Left ventricle myocardium inferior (tissue), 1 donor: Measurements from ENCODE around the gene GRM7. TPM values are rescaled to one million over a fixed set of nuclear protein-coding genes. Genes with fewer than 3 reads are reported as not detected.

Experiments used
- DNase-seq: peaks from one replicate; pipeline ENCODE4 v3.0.0-alpha.2; 2020
- H3K27ac ChIP-seq: fragments of 200-600 bp; replicated peaks from 2 replicates; pipeline ENCODE4 v1.8.0; 2021
- H3K27me3 ChIP-seq: fragments of 200-600 bp; 2 replicates; pipeline ENCODE4 v1.8.0; 2021; ENCODE audit warnings: low read depth
- H3K36me3 ChIP-seq: fragments of 200-600 bp; 2 replicates; pipeline ENCODE4 v1.8.0; 2021
- H3K4me1 ChIP-seq: fragments of 200-600 bp; 2 replicates; pipeline ENCODE4 v1.8.0; 2021
- H3K4me3 ChIP-seq: fragments of 200-600 bp; 2 replicates; pipeline ENCODE4 v1.8.0; 2021; ENCODE audit warnings: mild to moderate bottlenecking, moderate library complexity
- H3K9me3 ChIP-seq: fragments of 200-600 bp; replicated peaks from 2 replicates; pipeline ENCODE4 v1.8.0; 2021
- intact Hi-C: fragments of 100-400 bp; cut with micrococcal nuclease; formaldehyde crosslinking; loops from one replicate; pipeline ENCODE4 v1.11.0; 2022
- total RNA-seq: library from RNA; stranded (reverse); fragmentation: NEBNext Ultra II Directional; extraction: Animal tissue kit (Norgen Biotek cat#: 25700); gene quantifications from one replicate; pipeline ENCODE4 v1.2.1, GENCODE V29; 2021
- TF ChIP-seq, protein P1 (sequence below): fragments of 200-600 bp; IDR thresholded peaks from 2 replicates; pipeline ENCODE4 v1.8.0; 2021; ENCODE audit warnings: antibody characterized with exemption, mild to moderate bottlenecking, borderline replicate concordance
- donor health status: DM: no; HTN: yes; CAD: no; lungs with severe emphysema.

Gene GRM7
- total RNA-seq, 1 donor from 2014 or later, result not detected

DNA sequence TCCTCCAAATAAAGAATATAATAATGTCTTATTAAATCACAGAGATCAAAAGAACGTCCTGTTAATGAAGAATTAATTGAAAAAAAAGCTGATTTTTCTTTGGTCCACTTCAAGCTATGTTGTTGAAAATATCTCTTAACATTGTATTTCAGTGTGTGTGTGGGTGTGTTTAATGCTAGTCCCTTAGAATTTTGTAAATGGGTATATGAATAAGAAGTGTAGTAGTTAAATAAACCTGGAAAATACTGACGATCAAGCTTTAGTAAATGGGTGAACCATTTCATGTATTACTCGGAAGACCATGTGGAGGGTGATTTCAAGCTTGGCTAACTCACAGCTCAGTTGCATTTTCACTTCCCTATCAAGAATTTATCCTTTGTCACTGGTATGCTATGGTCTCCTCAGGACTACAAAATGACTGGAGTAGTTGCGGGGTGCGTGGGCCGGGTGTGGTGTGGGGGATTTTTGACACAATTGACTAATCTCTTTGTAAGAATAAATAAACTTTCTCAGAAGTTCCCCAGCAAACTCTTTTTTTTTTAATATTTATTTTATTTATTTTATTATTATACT, 586.4 kb downstream of the GRM7 start:
- Histone ChIP-seq H3K36me3 (no peaks in the 10 kb centered on the region), H3K4me1 (peaks cover 2% of the 10 kb centered on the region), H3K4me3 (no peak overlapping the region), H3K9me3 (no peaks in the 10 kb centered on the region), H3K27me3 (no peaks in the 10 kb centered on the region), H3K27ac (no peak overlapping the region)
- intact Hi-C loops, result no loop called here
- TF ChIP-seq, protein P1, sequence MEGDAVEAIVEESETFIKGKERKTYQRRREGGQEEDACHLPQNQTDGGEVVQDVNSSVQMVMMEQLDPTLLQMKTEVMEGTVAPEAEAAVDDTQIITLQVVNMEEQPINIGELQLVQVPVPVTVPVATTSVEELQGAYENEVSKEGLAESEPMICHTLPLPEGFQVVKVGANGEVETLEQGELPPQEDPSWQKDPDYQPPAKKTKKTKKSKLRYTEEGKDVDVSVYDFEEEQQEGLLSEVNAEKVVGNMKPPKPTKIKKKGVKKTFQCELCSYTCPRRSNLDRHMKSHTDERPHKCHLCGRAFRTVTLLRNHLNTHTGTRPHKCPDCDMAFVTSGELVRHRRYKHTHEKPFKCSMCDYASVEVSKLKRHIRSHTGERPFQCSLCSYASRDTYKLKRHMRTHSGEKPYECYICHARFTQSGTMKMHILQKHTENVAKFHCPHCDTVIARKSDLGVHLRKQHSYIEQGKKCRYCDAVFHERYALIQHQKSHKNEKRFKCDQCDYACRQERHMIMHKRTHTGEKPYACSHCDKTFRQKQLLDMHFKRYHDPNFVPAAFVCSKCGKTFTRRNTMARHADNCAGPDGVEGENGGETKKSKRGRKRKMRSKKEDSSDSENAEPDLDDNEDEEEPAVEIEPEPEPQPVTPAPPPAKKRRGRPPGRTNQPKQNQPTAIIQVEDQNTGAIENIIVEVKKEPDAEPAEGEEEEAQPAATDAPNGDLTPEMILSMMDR, result no peak
- no peak for DNase-seq

DNA sequence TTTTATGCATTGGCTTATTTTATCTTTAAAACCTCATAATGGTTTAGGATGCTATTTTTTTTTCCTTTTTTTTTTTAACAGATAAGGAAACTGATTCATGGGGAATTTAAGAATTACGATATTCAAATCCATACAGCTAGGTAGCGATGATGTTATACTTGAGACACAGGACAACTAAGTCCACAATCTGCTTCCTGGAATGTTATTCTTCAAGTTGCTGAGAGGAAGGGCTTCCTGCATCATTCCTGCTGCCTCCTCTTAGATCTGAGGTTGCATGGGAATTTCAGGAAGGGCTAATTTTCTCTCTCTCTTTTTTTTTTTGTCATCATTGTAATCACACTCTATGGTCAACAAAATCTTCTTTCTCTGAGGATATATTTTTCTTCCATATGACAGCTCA, 595.5 kb downstream of the GRM7 start:
- no peak for DNase-seq
- Histone ChIP-seq H3K9me3 (no peaks in the 10 kb centered on the region), H3K27me3 (no peaks in the 10 kb centered on the region), H3K27ac (no peak overlapping the region), H3K36me3 (no peaks in the 10 kb centered on the region), H3K4me3 (no peak overlapping the region), H3K4me1 (no peaks in the 10 kb centered on the region)
- intact Hi-C loops, result no loop called here
- TF ChIP-seq, protein P1, result no peak

DNA sequence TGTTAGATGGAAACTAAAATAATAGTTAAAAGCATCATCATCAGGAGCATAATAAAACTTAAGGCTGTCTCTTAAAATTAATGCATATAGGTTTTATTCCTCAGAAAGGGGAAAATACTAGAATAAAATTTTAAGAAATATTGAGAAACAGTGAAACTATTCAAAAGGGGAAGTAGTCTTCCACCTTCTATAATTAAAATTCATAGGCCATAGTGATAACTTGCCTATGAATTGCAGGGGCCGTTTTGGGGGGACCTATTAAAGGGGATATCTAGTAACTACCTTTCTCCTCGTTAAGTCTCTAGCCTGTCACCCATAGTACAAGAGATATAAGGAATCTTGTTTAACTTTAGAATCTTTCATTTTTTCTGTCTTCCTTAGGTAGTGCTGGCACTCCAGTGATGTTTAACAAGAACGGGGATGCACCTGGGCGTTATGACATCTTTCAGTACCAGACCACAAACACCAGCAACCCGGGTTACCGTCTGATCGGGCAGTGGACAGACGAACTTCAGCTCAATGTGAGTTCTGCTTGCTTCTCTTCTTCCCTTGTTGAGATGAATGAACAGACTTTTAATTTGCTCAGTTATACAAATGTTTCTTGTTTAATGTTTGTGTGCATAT, 600.4 kb downstream of the GRM7 start:
- no peaks in the 10 kb centered on the region for H3K36me3 ChIP-seq
- H3K4me3 ChIP-seq, result no peak overlapping the region
- TF ChIP-seq, protein P1, result no peak
- intact Hi-C loops, result no loop called here
- H3K27ac ChIP-seq, result no peak overlapping the region
- H3K9me3 ChIP-seq, result no peaks in the 10 kb centered on the region
- H3K27me3 ChIP-seq, result no peaks in the 10 kb centered on the region
- DNase-seq, result no peak
- no peaks in the 10 kb centered on the region for H3K4me1 ChIP-seq

DNA sequence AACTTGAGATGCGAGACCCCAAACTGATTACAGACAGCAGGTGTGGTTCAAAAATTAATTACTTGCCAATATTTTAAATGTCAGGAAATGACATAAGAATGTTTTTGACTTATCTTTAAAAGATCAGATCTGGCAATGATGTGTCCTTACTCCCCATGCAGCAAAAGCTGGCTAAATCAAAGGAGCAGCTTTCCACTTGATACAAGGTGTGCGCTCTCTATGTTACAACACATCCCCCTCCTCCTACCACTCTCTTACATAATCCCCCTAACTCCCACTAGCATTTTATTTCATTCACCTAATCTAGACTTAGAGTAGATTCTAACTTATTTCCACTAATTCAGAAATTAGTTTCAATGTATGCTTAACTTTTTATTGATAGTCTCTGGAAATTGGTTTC, 609.0 kb downstream of the GRM7 start:
- Histone ChIP-seq H3K27me3 (no peaks in the 10 kb centered on the region), H3K4me3 (no peak overlapping the region), H3K9me3 (no peaks in the 10 kb centered on the region), H3K36me3 (no peaks in the 10 kb centered on the region), H3K27ac (no peak overlapping the region), H3K4me1 (no peaks in the 10 kb centered on the region)
- intact Hi-C loops, result no loop called here
- DNase-seq, result no peak
- TF ChIP-seq, protein P1, result no peak

DNA sequence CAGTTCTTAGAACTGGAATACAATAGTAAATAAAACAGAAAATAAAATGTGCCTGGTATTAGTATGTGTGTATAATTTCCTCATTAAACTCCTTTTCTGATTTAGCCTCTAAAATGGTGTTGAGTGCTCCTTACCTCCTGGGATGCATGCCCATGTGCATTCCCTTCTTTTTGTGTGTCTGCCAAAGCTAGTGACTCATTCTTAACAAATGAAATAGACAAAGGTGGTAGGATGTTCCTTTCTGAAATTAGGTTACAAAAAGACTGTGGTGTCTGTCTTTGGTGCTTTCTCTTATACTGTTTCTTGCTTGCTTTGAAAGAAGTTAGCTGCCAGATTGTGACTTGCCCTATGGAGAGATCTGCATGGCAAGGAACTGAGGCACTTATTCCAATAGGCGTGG, 623.7 kb downstream of the GRM7 start:
- Histone ChIP-seq H3K4me1 (no peaks in the 10 kb centered on the region), H3K36me3 (no peaks in the 10 kb centered on the region), H3K9me3 (peaks cover 11% of the 10 kb centered on the region), H3K27me3 (no peaks in the 10 kb centered on the region), H3K4me3 (no peak overlapping the region), H3K27ac (no peak overlapping the region)
- DNase-seq, result no peak
- TF ChIP-seq, protein P1, result no peak
- intact Hi-C loops, result no loop called here
